Neuron (in vitro differentiated cells): ENCODE data around the gene FAM184A.

ENCODE experiments used
- H2AFZ ChIP-seq: one replicate; pipeline ENCODE4 v1.6.1; 2013; ENCODE audit warnings: low read depth, mild to moderate bottlenecking, inconsistent platforms, low read length, moderate library complexity
- H3K27me3 ChIP-seq: one replicate; pipeline ENCODE4 v1.6.1; 2013; ENCODE audit warnings: low read length; ENCODE audit not compliant: insufficient read depth
- H3K36me3 ChIP-seq: one replicate; pipeline ENCODE4 v1.6.1; 2013; ENCODE audit warnings: low read length; ENCODE audit not compliant: insufficient read depth
- H3K4me1 ChIP-seq: one replicate; pipeline ENCODE4 v1.6.1; 2013; ENCODE audit warnings: low read length; ENCODE audit not compliant: insufficient read depth
- H3K4me3 ChIP-seq: 2 replicates; pipeline ENCODE4 v1.5.1; 2013; ENCODE audit warnings: mild to moderate bottlenecking, low read length, moderate library complexity
- H3K9me3 ChIP-seq: one replicate; pipeline ENCODE4 v1.6.1; 2013; ENCODE audit warnings: low read length

Gene FAM184A

DNA sequence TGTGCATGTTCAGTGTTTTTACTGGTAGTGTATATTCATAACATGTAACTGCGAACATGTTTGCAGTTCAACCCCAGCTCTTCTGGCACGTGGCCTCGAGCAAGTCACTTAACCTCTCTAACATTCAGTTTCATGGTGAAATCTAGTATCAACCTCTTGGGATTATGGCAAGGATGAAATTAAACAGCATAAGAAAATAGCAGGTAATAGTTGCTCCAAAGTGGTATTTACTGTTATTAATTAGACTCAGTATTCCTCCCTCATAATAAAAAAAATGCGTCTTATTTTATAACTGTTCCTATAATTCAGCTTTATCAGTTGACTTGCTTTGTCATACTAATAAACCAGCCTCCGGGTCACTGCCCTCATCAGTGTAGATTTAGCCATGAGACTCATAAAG, 15.0 kb downstream of the FAM184A start:
- no peak overlapping the region for H2AFZ ChIP-seq
- no peaks in the 10 kb centered on the region for H3K4me1 ChIP-seq
- no peak overlapping the region for H3K4me3 ChIP-seq
- H3K36me3 ChIP-seq: no peaks in the 10 kb centered on the region
- H3K27me3 ChIP-seq: no peaks in the 10 kb centered on the region
- no peaks in the 10 kb centered on the region for H3K9me3 ChIP-seq

DNA sequence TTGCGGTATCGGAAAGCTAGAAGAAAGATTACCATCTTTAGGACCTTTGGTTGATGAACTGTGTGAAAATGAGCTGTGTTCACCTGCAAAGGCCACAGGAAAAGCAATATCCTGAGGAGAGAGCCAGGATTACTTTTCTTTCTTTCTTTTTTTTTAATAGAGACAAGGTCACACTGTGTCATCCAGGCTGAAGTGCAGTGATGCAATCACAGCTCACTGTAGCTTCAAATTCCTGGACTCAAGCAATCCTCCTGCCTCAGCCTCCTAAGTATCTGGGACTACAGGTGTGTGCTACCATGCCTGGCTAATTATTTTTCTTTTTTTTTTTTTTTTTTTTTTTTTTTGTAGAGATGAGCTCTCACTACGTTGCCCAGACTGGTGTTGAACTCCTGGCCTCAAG, 17.2 kb downstream of the FAM184A start:
- Histone ChIP-seq H3K27me3 (no peaks in the 10 kb centered on the region), H3K9me3 (no peaks in the 10 kb centered on the region), H3K4me1 (no peaks in the 10 kb centered on the region), H3K36me3 (no peaks in the 10 kb centered on the region), H2AFZ (no peak overlapping the region), H3K4me3 (no peak overlapping the region)

DNA sequence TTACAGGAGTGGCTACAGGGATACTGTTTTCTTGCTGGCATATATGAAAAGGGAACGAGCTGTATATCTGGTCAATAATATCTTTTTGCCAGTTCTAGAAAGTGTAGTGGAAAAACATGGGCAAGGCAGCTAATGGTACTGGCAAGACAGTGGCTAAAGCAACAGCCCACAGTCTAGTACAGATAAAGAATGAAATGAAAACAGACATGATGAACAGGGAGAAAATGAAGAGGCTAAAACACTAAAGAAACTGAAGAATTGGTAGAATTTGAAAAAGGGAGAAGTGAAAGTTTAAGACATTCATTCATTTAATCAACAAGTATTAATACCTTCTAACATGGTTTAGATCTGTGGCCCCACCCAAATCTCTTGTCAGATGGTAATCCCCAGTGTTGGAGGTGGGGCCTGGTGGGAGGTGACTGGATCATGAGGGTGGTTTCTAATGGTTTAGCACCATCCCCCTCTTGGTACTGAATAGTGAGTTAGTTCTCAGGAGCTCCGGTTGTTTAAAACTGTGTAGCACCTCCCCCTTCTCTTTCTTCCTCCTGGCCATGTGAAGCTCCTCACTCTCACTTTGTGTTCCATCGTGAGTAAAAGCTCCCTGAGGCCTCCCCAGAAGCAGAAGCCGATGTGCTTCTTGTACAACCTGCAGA, 18.1 kb downstream of the FAM184A start:
- H3K36me3 ChIP-seq: no peaks in the 10 kb centered on the region
- H2AFZ ChIP-seq: no peak overlapping the region
- H3K4me3 ChIP-seq: no peak overlapping the region
- no peaks in the 10 kb centered on the region for H3K9me3 ChIP-seq
- H3K4me1 ChIP-seq: no peaks in the 10 kb centered on the region
- no peaks in the 10 kb centered on the region for H3K27me3 ChIP-seq

DNA sequence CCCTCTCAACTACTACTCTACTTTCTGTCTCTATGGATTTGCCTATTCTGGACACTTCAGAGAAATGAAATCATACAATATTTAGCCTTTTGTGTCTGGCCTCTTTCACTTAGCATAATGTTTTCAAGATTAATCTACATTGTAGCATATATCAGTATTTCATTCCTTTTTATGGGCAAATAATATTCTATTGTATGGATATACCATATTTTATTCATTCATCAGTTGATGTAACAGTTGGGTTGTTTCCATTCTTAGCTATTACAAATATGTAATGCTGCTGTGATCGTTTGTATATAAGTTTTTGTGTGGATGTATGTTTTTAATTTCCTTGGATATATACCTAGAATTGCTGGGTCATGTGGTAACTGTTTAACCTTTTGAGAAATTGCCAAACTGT, 23.4 kb downstream of the FAM184A start:
- no peaks in the 10 kb centered on the region for H3K36me3 ChIP-seq
- no peaks in the 10 kb centered on the region for H3K27me3 ChIP-seq
- no peak overlapping the region for H2AFZ ChIP-seq
- no peaks in the 10 kb centered on the region for H3K4me1 ChIP-seq
- peaks cover 1% of the 10 kb centered on the region for H3K9me3 ChIP-seq
- no peak overlapping the region for H3K4me3 ChIP-seq

DNA sequence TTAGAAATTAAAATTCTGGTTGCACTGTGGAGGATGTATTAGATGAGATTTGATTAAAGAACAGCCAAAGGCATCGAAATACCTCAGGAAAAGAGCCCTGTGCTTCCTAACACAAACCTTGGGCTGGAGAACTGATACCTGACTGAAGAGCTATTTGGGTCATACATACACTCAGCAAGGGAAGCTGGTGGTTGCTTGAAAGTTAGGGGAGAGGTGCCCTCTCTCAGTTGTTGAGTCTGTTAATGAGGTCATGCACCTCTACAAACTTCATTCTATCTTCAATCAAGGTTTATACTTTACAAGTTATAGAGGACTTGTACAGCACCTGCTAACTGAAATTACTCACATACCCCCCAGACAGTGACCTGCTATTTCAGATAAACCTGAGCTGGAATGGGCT, 25.5 kb downstream of the FAM184A start:
- Histone ChIP-seq H2AFZ (no peak overlapping the region), H3K4me3 (no peak overlapping the region), H3K36me3 (no peaks in the 10 kb centered on the region), H3K27me3 (no peaks in the 10 kb centered on the region), H3K4me1 (no peaks in the 10 kb centered on the region), H3K9me3 (peaks cover 1% of the 10 kb centered on the region)

DNA sequence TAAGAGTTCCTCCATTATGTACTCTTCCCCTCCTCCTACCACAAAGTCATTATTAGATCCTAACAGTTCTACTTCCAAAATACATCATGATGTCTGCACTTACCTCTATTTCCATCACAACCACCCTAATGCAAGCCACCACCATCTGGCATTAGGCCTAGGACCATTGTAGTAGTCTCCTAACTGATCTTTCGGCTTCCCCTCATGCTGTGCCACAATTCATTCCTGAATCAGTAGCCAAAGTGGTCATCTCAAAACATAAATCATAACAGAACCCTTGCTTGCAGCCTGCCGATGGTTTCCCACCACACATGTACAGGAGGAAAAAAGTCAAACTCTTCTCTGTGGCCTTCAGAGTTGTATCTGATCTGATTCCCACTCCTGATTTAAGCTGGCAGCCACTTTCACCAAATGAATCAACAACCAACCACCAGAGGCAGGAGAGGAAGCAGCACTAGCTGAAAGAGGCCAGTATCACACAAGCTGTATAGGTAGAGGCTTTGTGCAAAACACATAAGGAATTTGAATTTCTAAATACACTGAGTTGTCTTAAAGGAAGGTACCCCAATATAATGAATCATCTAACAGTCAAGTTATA, 26.1 kb downstream of the FAM184A start:
- Histone ChIP-seq H3K4me3 (no peak overlapping the region), H3K4me1 (no peaks in the 10 kb centered on the region), H2AFZ (no peak overlapping the region), H3K27me3 (no peaks in the 10 kb centered on the region), H3K36me3 (no peaks in the 10 kb centered on the region), H3K9me3 (peaks cover 1% of the 10 kb centered on the region)

DNA sequence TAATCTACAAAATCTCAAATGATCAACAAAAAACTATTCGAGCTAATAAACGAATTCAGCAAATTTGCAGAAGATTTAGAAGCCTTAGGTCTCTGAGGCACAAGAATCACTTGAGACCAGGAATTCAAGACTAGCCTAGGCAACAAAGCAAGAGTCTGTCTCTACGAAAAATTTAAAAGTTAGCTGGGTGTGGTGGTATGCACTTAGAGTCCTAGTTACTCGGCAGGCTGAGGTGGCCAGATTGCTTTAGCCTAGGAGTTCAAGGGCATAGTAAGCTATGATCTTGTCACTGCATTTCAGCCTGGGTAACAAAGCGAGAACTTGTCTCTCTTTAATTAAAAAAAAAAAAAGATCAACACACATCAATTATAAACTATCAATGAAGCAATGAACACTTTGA, 34.2 kb downstream of the FAM184A start:
- Histone ChIP-seq H3K4me3 (no peak overlapping the region), H3K36me3 (no peaks in the 10 kb centered on the region)

DNA sequence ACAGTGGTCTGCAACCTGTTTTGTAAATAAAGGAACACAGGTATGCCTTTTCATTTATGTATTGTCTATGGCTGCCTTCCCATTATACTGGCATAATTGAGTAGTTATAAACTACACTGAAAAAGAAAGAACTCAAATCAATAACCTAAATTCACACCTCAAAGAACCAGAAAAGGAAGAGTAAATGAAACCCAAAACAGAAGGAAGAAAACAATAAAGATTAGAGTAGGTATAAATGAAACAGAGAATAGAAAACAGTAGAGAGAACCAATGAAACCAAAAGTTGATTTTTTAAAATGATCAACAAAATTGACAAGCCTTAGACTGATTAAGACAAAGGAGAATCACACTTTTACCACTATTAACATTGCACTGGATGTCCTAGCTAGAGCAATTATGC, 34.7 kb downstream of the FAM184A start:
- Histone ChIP-seq H3K27me3 (no peaks in the 10 kb centered on the region), H3K4me1 (no peaks in the 10 kb centered on the region), H3K4me3 (no peak overlapping the region), H3K36me3 (no peaks in the 10 kb centered on the region), H2AFZ (no peak overlapping the region), H3K9me3 (peaks cover 2% of the 10 kb centered on the region)

More for the DNA sequence above, 34.2 kb downstream of the FAM184A start:
- Histone ChIP-seq H3K9me3 (peaks cover 2% of the 10 kb centered on the region), H3K27me3 (no peaks in the 10 kb centered on the region), H3K4me1 (no peaks in the 10 kb centered on the region), H2AFZ (no peak overlapping the region)

DNA sequence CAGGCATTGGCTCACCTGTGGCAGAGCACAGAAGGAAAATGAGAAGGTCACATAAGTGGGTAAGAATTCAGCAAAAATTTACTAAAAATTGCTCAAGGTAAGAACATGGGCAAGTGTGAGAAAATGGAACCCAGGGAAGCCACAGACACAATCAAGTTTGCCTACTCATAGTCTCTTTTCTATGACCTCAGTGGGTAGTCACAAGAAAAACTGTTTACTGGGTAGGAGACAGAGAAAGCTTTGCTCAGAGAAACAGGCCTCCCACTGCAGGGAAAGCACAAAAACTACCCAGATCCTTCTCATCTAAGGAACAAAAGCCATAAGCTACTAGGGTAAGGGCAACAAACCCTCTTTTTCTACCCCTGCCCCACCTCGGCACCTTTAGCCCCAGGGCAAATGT, 35.2 kb downstream of the FAM184A start:
- Histone ChIP-seq H3K4me3 (no peak overlapping the region), H3K27me3 (no peaks in the 10 kb centered on the region), H3K9me3 (peaks cover 2% of the 10 kb centered on the region), H3K36me3 (no peaks in the 10 kb centered on the region), H2AFZ (no peak overlapping the region), H3K4me1 (no peaks in the 10 kb centered on the region)

DNA sequence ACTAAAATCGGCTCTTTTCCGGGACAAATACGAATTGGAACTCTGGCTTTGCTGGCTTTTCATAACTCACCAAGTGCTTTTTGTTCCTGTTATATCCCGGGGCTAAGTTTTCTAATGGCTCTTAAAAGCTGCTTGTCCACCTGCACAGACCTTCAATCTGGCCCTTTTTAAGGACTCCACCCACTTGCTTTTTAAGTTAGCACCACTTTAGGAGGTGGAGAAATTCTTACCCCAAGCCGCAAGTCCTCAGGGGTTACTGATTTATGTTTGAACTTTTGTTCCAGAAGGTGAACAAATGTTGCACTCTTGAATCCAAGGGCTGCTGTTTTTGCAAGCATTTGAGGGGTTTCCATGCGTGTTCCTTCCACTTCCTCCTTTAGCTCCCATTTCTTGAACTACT, 37.8 kb downstream of the FAM184A start:
- Histone ChIP-seq H2AFZ (no peak overlapping the region), H3K4me3 (no peak overlapping the region), H3K4me1 (no peaks in the 10 kb centered on the region), H3K27me3 (no peaks in the 10 kb centered on the region), H3K9me3 (peaks cover 2% of the 10 kb centered on the region), H3K36me3 (no peaks in the 10 kb centered on the region)

DNA sequence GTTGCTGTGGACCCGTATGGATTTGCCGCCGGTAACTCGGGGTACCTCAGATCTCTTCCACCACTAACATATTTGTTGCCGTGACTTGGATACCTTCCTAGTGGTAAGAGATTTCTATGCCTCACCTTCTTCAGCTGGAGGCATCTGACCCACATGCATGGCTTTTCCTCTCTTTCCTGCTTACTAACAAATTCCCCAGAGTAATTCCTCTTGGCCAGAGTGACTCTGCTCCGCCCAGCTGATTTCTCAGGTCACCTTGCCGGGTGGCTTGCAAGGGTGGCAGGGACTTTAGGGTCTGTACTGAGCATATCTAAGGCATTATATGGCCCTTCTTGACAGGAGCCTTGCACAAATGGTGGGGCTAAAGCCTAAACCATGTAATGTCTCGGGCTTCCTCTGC, 38.2 kb downstream of the FAM184A start:
- Histone ChIP-seq H3K27me3 (no peaks in the 10 kb centered on the region), H3K36me3 (no peaks in the 10 kb centered on the region), H3K4me1 (peaks cover under 1% of the 10 kb centered on the region), H2AFZ (no peak overlapping the region), H3K4me3 (no peak overlapping the region), H3K9me3 (no peaks in the 10 kb centered on the region)

DNA sequence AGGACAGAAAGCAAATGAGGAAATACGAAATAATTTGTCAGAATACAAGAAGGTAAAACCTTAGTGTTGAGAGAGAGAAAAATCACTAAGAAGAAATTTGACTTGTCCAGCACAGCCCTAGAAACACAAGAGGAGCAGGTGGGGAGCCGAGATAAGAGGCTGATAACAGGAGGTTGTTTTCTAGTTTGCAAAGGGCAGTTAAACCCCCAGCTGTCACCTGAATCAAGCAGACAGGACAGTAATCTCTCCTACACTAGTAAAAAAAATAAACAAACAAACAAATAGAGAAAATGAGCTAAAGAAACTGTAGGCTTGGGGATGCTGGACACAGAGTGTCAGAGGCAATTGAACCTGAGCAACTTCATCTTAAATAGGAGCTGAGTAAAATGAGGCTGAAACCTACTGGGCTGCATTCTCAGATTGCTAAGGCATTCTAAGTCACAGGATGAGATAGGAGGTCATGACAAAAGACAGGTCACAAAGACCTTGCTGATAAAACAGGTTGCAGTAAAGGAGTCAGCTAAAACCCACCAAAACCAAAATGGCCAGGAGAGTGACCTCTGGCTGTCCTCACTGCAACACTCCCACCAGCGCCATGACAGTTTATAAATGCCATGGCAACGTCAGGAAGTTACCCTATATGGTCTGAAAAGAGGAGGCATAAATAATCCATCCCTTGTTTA, 40.4 kb downstream of the FAM184A start:
- no peak overlapping the region for H3K4me3 ChIP-seq
- no peak overlapping the region for H2AFZ ChIP-seq

DNA sequence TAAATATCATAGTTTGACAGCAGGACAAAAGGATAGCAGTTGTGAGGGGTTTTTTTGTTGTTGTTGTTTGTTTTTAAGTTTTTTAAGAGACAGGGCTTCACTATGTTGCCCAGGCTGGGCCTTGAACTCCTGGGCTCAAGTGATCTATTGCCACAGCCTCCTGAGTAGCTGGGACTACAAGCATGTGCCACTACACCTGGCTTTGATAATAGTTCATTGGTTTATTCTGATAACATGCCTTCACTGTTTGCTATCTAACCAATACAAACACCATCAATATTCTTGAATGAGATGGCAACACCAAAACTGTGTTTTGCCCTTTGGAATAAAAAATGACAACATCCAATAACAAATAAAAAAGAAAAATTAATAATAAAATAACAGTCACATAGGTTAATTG, 41.2 kb downstream of the FAM184A start:
- peaks cover 8% of the 10 kb centered on the region for H3K4me1 ChIP-seq
- no peak overlapping the region for H3K4me3 ChIP-seq
- H2AFZ ChIP-seq: no peak overlapping the region
- no peaks in the 10 kb centered on the region for H3K27me3 ChIP-seq
- H3K9me3 ChIP-seq: no peaks in the 10 kb centered on the region
- no peaks in the 10 kb centered on the region for H3K36me3 ChIP-seq

More for the DNA sequence above, 40.4 kb downstream of the FAM184A start:
- no peaks in the 10 kb centered on the region for H3K36me3 ChIP-seq
- H3K9me3 ChIP-seq: no peaks in the 10 kb centered on the region
- H3K4me1 ChIP-seq: peaks cover 8% of the 10 kb centered on the region
- H3K27me3 ChIP-seq: no peaks in the 10 kb centered on the region
